CD4-positive, alpha-beta T cell treated with Interleukin-1 beta for 1 hour (primary cell): Measurements from ENCODE around the gene GAB3.

Source experiments
- DNase-seq, 2 donors: peaks; one replicate each; pipeline ENCODE4 v3.0.0-alpha.2; 2020 to 2022

GAB3 gene

GRCh38 chrX:154750301-154751202 lies at the start of gene GAB3:
TSS of gene GAB3 (minus strand) at chrX:154751077. CDS start at chrX:154751025, 52 bp downstream.
- peak; percentile 44 to 47 for DNase-seq

GRCh38 chrX:154799556-154800348 lies 48.9 kb upstream of the GAB3 start:
- DNase-seq = no peak

- DNase-seq = no peak
These were observed 46.1 kb upstream of the GAB3 start for GRCh38 chrX:154797006-154797405.

- no peak for DNase-seq
These were observed 44.1 kb upstream of the GAB3 start for GRCh38 chrX:154795016-154795415.

- DNase-seq = no peak
These were observed 42.4 kb upstream of the GAB3 start for GRCh38 chrX:154793084-154793795.

GRCh38 chrX:154791939-154792338 lies 41.1 kb upstream of the GAB3 start:
- DNase-seq = no peak

GRCh38 chrX:154791467-154791866 lies 40.6 kb upstream of the GAB3 start:
- no peak for DNase-seq

- no peak for DNase-seq
These were observed 34.8 kb upstream of the GAB3 start for GRCh38 chrX:154785716-154786115.

GRCh38 chrX:154784149-154784995 lies 33.5 kb upstream of the GAB3 start:
- DNase-seq = no peak

- DNase-seq = no peak
These were observed 30.1 kb upstream of the GAB3 start for GRCh38 chrX:154780968-154781367.

- no peak for DNase-seq
These were observed 28.4 kb upstream of the GAB3 start for GRCh38 chrX:154779261-154779660.

- DNase-seq = no peak
These were observed 25.9 kb upstream of the GAB3 start for GRCh38 chrX:154776753-154777152.

GRCh38 chrX:154775419-154776349 lies 24.8 kb upstream of the GAB3 start:
- DNase-seq = no peak

GRCh38 chrX:154774622-154775021 lies 23.7 kb upstream of the GAB3 start:
- DNase-seq = no peak

- DNase-seq = peak; percentile 95 to 97
These were observed 11.8 kb upstream of the GAB3 start, which contains the start of gene DKC1 for GRCh38 chrX:154762537-154763296. TSS of gene DKC1 (plus strand) at chrX:154762864. CDS start at chrX:154762966, 102 bp downstream.

- DNase-seq = no peak
These were observed 11.2 kb upstream of the GAB3 start for GRCh38 chrX:154761977-154762536.

GRCh38 chrX:154758696-154759095 lies 7.8 kb upstream of the GAB3 start:
- no peak for DNase-seq

- no peak for DNase-seq
These were observed 893 bp upstream of the GAB3 start for GRCh38 chrX:154751669-154752271.

- no peak for DNase-seq
These were observed 359 bp upstream of the GAB3 start for GRCh38 chrX:154751203-154751668.
